Stomach (tissue), 4 donors: ENCODE data around the gene PSME3IP1.

Experiments used
- CTCF ChIP-seq, 7 experiments: fragments of 450-650 bp in 4 of 7; fragments of 200-600 bp in 3 of 7; sonication (generic) in 3 of 7; IDR thresholded peaks; one replicate each; pipeline ENCODE4 v1.5.1; 2016 to 2019; ENCODE audit warnings: antibody characterized with exemption in 7 of 7, control low read depth in 2 of 7, mild to moderate bottlenecking in 1 of 7
- POLR2A ChIP-seq, 4 donors: fragments of 450-650 bp; IDR thresholded peaks; one replicate each; pipeline ENCODE4 v1.6.1; 2016; ENCODE audit warnings: antibody characterized with exemption in 4 of 4, control low read depth in 2 of 4, mild to moderate bottlenecking in 1 of 4, moderate library complexity in 1 of 4

DNA sequence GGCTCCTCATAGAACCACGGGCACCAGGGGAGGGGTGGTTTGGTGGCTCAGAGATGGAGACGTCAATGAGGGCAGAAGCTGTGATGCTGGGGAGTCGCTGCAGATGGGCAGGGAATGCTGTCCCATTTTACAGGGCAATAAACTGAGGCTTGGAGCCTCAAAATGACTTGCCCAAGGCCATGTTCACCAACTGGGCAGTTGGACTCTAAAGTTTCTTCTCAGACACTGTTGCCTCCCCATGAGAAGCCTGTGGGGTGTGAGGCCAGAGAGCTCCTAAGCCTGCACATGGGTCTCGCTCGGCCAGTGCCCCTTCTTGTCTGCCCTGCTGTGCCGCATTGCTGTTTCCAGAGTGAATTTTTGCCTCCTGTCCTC is 54.9 kb downstream of the PSME3IP1 start:
- TF ChIP-seq POLR2A (IDR thresholded peaks at IDR 0.05) (no peak), CTCF (IDR thresholded peaks at IDR 0.05) (no peak)
